ENCODE results near the gene IGIP.

Gene IGIP

DNA sequence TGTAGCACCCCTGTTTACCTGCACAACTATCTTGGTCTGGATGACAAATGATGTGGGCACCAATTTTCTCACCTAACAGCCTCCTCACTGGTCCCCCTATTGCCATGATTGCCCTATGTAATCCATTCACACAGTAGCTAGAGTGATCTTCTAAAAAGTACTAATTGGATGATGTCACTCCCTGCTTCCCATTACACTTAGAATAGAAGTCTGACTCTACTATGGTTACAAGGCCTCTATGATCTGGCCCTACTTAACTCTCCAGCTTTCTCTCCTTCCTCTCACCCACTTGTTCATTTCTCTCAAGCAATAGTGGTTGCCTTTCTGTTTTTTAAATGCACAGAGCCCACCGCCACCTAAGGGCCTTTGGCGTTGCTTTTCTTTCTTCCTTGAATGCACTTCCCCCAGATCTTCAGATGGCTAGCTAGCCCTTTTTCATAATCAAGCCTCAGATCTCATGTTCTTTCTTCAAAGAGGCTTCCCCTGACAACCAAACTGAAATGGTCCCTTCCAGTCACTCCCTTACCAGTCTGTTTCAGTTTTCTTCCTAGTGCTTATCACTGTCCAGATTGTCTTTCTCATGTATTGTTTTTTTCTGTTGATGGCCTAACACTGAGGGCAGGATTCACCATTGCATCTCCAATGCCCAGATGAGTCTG, 8.7 kb downstream of the IGIP start:
- Histone ChIP-seq H3K79me1 (ENCODE audit: low read depth, low read length) (no peaks in the 10 kb centered on the region), H3K14ac (ENCODE audit: low read length) (no peak overlapping the region), H3K27me3 (ENCODE audit: control insufficient read depth in 3 of 3, insufficient read depth in 3 of 3, low read depth in 1 of 3, low read length in 3 of 3) (peaks cover 0 to 48% (median 0%) of the 10 kb centered on the region in 3 experiments), H2BK15ac (ENCODE audit: low read length) (no peak overlapping the region), H3K9ac (ENCODE audit: low read depth, low read length, poor library complexity) (no peak overlapping the region), H2BK12ac (ENCODE audit: low read length) (no peak overlapping the region), H4K8ac (ENCODE audit: low read depth, low read length) (no peak overlapping the region), H3K4me2 (ENCODE audit: insufficient read depth, low read length, poor library complexity, severe bottlenecking) (no peak overlapping the region), H3K9me3 (replicated peaks in 1 of 2; ENCODE audit: control insufficient read depth in 2 of 2, insufficient read depth in 1 of 2, low read depth in 1 of 2, low read length in 2 of 2) (no peaks in the 10 kb centered on the region), H4K91ac (ENCODE audit: low read depth, low read length, poor library complexity) (no peak overlapping the region), H3K23ac (ENCODE audit: low read depth, low read length, poor library complexity) (no peak overlapping the region), H2BK5ac (ENCODE audit: low read length) (no peak overlapping the region), H3K18ac (ENCODE audit: low read length) (no peak overlapping the region), H3K4me3 (ENCODE audit: low read length in 2 of 2) (no peak overlapping the region), H2AK5ac (ENCODE audit: low read depth, low read length) (no peak overlapping the region), H2AFZ (ENCODE audit: low read length) (no peak overlapping the region), H3K4me1 (ENCODE audit: control insufficient read depth in 2 of 2, insufficient read depth in 1 of 2, low read depth in 1 of 2, low read length in 2 of 2) (peaks cover 0 to 2% of the 10 kb centered on the region in 2 donors), H3K36me3 (replicated peaks in 1 of 2; ENCODE audit: control insufficient read depth in 2 of 2, insufficient read depth in 2 of 2, low read length in 2 of 2) (no peaks in the 10 kb centered on the region), H3K27ac (replicated peaks; ENCODE audit: low read length) (no peak overlapping the region), H2BK120ac (ENCODE audit: low read depth, low read length) (no peak overlapping the region), H3K4ac (ENCODE audit: low read length) (no peak overlapping the region)
- DNase-seq (ENCODE audit: low spot score), result no peak
- WGBS, 2 donors (ENCODE audit: extremely low coverage in 2 of 2, insufficient read length in 2 of 2, insufficient replicate concordance in 1 of 2), result no CpG with 5 or more reads among the region's 2 CpGs

DNA sequence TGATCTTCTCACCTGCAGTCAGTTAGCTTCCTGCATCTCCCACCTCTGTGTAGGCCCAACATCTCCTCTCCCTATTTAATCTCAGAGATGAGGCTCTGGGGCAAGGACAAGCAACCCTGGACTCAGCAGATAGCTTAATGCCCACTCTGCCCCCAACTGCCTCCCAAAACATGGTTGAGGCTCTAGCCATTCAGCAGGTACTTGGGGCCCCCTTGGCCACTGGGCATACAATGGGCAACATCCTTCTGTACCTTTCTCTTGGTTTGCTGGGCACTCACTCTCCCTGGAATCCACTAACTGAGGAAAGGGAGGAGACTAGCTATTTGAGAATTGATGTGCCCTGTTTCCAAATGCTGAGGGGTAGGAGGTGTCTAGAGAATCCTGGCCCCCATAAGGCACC, 9.4 kb downstream of the IGIP start:
- Histone ChIP-seq H2AK5ac (ENCODE audit: low read depth, low read length) (no peak overlapping the region), H3K4ac (ENCODE audit: low read length) (no peak overlapping the region), H3K79me1 (ENCODE audit: low read depth, low read length) (no peaks in the 10 kb centered on the region), H3K4me1 (ENCODE audit: control insufficient read depth in 2 of 2, insufficient read depth in 1 of 2, low read depth in 1 of 2, low read length in 2 of 2) (peaks cover 0 to 2% of the 10 kb centered on the region in 2 donors), H3K14ac (ENCODE audit: low read length) (no peak overlapping the region), H3K9me3 (replicated peaks in 1 of 2; ENCODE audit: control insufficient read depth in 2 of 2, insufficient read depth in 1 of 2, low read depth in 1 of 2, low read length in 2 of 2) (no peaks in the 10 kb centered on the region), H2BK12ac (ENCODE audit: low read length) (no peak overlapping the region), H3K27me3 (ENCODE audit: control insufficient read depth in 3 of 3, insufficient read depth in 3 of 3, low read depth in 1 of 3, low read length in 3 of 3) (peaks cover 0 to 47% (median 0%) of the 10 kb centered on the region in 3 experiments), H3K4me3 (ENCODE audit: low read length in 2 of 2) (no peak overlapping the region), H2BK15ac (ENCODE audit: low read length) (no peak overlapping the region), H3K27ac (replicated peaks; ENCODE audit: low read length) (no peak overlapping the region), H3K23ac (ENCODE audit: low read depth, low read length, poor library complexity) (no peak overlapping the region), H3K18ac (ENCODE audit: low read length) (no peak overlapping the region), H2AFZ (ENCODE audit: low read length) (no peak overlapping the region), H3K4me2 (ENCODE audit: insufficient read depth, low read length, poor library complexity, severe bottlenecking) (no peak overlapping the region), H3K9ac (ENCODE audit: low read depth, low read length, poor library complexity) (no peak overlapping the region), H2BK5ac (ENCODE audit: low read length) (no peak overlapping the region), H2BK120ac (ENCODE audit: low read depth, low read length) (no peak overlapping the region), H3K36me3 (replicated peaks in 1 of 2; ENCODE audit: control insufficient read depth in 2 of 2, insufficient read depth in 2 of 2, low read length in 2 of 2) (no peaks in the 10 kb centered on the region), H4K91ac (ENCODE audit: low read depth, low read length, poor library complexity) (no peak overlapping the region), H4K8ac (ENCODE audit: low read depth, low read length) (no peak overlapping the region)
- no peak for DNase-seq (ENCODE audit: low spot score)

DNA sequence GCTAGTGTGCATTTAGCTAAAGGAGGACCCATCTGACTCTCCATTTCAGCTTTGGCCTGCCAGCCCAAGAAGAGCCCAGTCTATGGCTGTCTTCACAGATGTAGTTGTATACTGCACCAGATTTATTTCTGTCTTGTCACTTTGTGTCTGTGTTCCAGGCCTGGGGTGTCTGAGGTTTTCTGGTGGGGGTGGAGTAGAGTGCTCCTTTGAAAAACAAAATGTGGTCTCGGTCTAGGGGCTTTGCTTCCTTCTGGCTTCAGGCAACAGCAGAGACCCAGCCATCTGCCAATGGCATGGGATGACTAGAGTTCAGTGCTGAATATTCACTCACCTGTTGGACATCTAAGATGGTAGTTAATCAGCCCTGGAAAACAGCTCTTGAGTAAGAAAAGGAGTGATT, 10.9 kb downstream of the IGIP start:
- no peaks in the 10 kb centered on the region for H3K79me1 ChIP-seq (ENCODE audit: low read depth, low read length)
- no peak overlapping the region for H3K23ac ChIP-seq (ENCODE audit: low read depth, low read length, poor library complexity)
- H3K4me1 ChIP-seq (ENCODE audit: control insufficient read depth in 2 of 2, insufficient read depth in 1 of 2, low read depth in 1 of 2, low read length in 2 of 2), result peaks cover 0 to 2% of the 10 kb centered on the region in 2 donors
- H3K4ac ChIP-seq (ENCODE audit: low read length), result no peak overlapping the region
- DNase-seq (ENCODE audit: low spot score), result no peak
- H3K9ac ChIP-seq (ENCODE audit: low read depth, low read length, poor library complexity), result no peak overlapping the region
- no peak overlapping the region for H2BK120ac ChIP-seq (ENCODE audit: low read depth, low read length)
- H3K27ac ChIP-seq (replicated peaks; ENCODE audit: low read length), result no peak overlapping the region
- no CpG with 5 or more reads among the region's 1 CpG for WGBS, 2 donors (ENCODE audit: extremely low coverage in 2 of 2, insufficient read length in 2 of 2, insufficient replicate concordance in 1 of 2)
- no peaks in the 10 kb centered on the region for H3K9me3 ChIP-seq (replicated peaks in 1 of 2; ENCODE audit: control insufficient read depth in 2 of 2, insufficient read depth in 1 of 2, low read depth in 1 of 2, low read length in 2 of 2)
- H4K91ac ChIP-seq (ENCODE audit: low read depth, low read length, poor library complexity), result no peak overlapping the region
- H2BK15ac ChIP-seq (ENCODE audit: low read length), result no peak overlapping the region
- no peak overlapping the region for H3K4me3 ChIP-seq (ENCODE audit: low read length in 2 of 2)
- H2BK5ac ChIP-seq (ENCODE audit: low read length), result no peak overlapping the region
- no peak overlapping the region for H2AK5ac ChIP-seq (ENCODE audit: low read depth, low read length)
- no peak overlapping the region for H3K14ac ChIP-seq (ENCODE audit: low read length)
- H2AFZ ChIP-seq (ENCODE audit: low read length), result no peak overlapping the region
- peaks cover 0 to 46% (median 0%) of the 10 kb centered on the region in 3 experiments for H3K27me3 ChIP-seq (ENCODE audit: control insufficient read depth in 3 of 3, insufficient read depth in 3 of 3, low read depth in 1 of 3, low read length in 3 of 3)
- H3K18ac ChIP-seq (ENCODE audit: low read length), result no peak overlapping the region
- H2BK12ac ChIP-seq (ENCODE audit: low read length), result no peak overlapping the region
- H3K4me2 ChIP-seq (ENCODE audit: insufficient read depth, low read length, poor library complexity, severe bottlenecking), result no peak overlapping the region
- H3K36me3 ChIP-seq (replicated peaks in 1 of 2; ENCODE audit: control insufficient read depth in 2 of 2, insufficient read depth in 2 of 2, low read length in 2 of 2), result no peaks in the 10 kb centered on the region
- H4K8ac ChIP-seq (ENCODE audit: low read depth, low read length), result no peak overlapping the region

DNA sequence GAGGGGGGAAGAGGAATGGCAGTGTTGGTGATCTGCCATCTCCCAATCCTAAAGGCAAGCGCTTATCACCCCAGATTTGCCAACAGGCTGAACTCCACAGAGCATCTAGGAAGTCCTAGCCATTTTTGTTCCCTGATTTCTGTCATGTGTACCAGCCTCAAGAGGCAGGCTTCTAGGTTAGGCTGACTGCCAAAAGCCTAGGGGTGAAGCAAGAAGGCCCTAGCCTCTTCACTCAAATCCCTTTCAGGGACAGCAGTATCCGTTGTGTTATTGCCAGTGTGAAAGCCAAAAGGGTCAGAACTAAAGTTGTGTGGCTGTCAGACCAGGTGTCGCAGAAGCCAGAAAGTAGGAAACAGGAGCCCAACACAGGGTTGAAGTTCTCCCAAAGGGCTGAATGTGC, 14.7 kb downstream of the IGIP start:
- Histone ChIP-seq H2BK12ac (ENCODE audit: low read length) (no peak overlapping the region), H2BK5ac (ENCODE audit: low read length) (no peak overlapping the region), H3K27ac (replicated peaks; ENCODE audit: low read length) (no peak overlapping the region), H3K4ac (ENCODE audit: low read length) (no peak overlapping the region), H3K4me2 (ENCODE audit: insufficient read depth, low read length, poor library complexity, severe bottlenecking) (no peak overlapping the region), H3K36me3 (replicated peaks in 1 of 2; ENCODE audit: control insufficient read depth in 2 of 2, insufficient read depth in 2 of 2, low read length in 2 of 2) (no peaks in the 10 kb centered on the region), H4K8ac (ENCODE audit: low read depth, low read length) (no peak overlapping the region), H3K4me1 (ENCODE audit: control insufficient read depth in 2 of 2, insufficient read depth in 1 of 2, low read depth in 1 of 2, low read length in 2 of 2) (peaks cover 0 to 2% of the 10 kb centered on the region in 2 donors), H4K91ac (ENCODE audit: low read depth, low read length, poor library complexity) (no peak overlapping the region), H3K9me3 (replicated peaks in 1 of 2; ENCODE audit: control insufficient read depth in 2 of 2, insufficient read depth in 1 of 2, low read depth in 1 of 2, low read length in 2 of 2) (no peaks in the 10 kb centered on the region), H2BK15ac (ENCODE audit: low read length) (no peak overlapping the region), H2BK120ac (ENCODE audit: low read depth, low read length) (no peak overlapping the region), H3K9ac (ENCODE audit: low read depth, low read length, poor library complexity) (no peak overlapping the region), H2AFZ (ENCODE audit: low read length) (no peak overlapping the region), H3K79me1 (ENCODE audit: low read depth, low read length) (no peaks in the 10 kb centered on the region), H3K14ac (ENCODE audit: low read length) (no peak overlapping the region), H2AK5ac (ENCODE audit: low read depth, low read length) (no peak overlapping the region), H3K18ac (ENCODE audit: low read length) (no peak overlapping the region), H3K4me3 (ENCODE audit: low read length in 2 of 2) (no peak overlapping the region), H3K27me3 (ENCODE audit: control insufficient read depth in 3 of 3, insufficient read depth in 3 of 3, low read depth in 1 of 3, low read length in 3 of 3) (peaks cover 3 to 54% (median 8%) of the 10 kb centered on the region in 3 experiments), H3K23ac (ENCODE audit: low read depth, low read length, poor library complexity) (no peak overlapping the region)
- WGBS, 2 donors (ENCODE audit: extremely low coverage in 2 of 2, insufficient read length in 2 of 2, insufficient replicate concordance in 1 of 2), result no CpG with 5 or more reads among the region's 3 CpGs
- no peak for DNase-seq (ENCODE audit: low spot score)
